Measurements from ENCODE around the gene LMNA. TPM values are rescaled to one million over a fixed set of nuclear protein-coding genes. Genes with fewer than 3 reads are reported as not detected.

Gene LMNA
- total RNA-seq, 1 experiment from 2014 or later: 2,065 TPM

- DNase-seq (ENCODE audit: low spot score): no peak
These were observed 24.0 kb downstream of the LMNA start for GRCh38 chr1:156138458-156138867.

DNA sequence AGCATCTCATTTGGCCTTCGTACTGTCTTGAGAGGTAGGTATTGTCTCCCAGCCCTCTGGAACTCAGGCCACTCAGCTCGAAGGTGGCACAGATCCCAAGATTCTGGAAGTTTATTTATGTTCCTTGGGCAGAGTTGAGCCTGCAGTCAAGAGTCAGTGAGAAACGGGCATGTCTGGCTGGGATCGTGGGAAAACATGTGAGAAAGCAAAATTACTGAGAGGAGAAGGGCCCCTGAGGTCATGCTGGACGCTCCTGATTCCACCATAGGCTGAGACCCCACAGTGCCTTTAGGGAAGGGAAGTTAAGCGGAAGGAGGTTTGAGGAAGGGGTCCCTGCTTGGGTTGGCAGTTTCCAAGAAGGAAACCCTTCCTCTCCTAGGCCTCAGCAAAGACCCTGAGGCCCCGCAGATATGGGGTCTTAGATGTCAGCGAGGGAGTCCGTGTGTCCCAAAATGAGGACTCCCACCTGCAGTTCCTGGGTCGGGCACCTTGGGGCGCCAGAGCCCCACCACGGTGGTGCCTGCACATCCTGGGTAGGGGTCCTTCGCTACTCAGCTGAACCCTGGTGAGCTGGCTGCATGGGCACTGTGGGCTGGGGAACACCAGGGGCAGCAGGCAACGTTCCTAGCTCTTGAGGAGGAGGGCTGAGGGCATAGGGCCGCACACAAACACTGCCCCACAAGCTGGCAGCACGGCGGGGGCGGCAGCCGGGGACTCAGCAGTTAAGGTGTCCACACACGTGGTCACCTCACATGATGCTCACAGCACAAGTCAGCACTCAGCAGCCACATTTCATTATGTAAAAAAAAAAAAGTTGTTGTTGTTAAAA, 26.6 kb downstream of the LMNA start:
- DNase-seq (ENCODE audit: low spot score): peak; percentile 57

- peak; percentile 87 for DNase-seq (ENCODE audit: low spot score)
These were observed 29.4 kb downstream of the LMNA start for GRCh38 chr1:156143765-156144489.

GRCh38 chr1:156144742-156145141, 30.2 kb downstream of the LMNA start:
- DNase-seq (ENCODE audit: low spot score): no peak

- DNase-seq (ENCODE audit: low spot score): no peak
These were observed 31.1 kb downstream of the LMNA start for GRCh38 chr1:156145650-156146019.

GRCh38 chr1:156146020-156146768, 31.7 kb downstream of the LMNA start:
- DNase-seq (ENCODE audit: low spot score): peak; percentile 99

DNA sequence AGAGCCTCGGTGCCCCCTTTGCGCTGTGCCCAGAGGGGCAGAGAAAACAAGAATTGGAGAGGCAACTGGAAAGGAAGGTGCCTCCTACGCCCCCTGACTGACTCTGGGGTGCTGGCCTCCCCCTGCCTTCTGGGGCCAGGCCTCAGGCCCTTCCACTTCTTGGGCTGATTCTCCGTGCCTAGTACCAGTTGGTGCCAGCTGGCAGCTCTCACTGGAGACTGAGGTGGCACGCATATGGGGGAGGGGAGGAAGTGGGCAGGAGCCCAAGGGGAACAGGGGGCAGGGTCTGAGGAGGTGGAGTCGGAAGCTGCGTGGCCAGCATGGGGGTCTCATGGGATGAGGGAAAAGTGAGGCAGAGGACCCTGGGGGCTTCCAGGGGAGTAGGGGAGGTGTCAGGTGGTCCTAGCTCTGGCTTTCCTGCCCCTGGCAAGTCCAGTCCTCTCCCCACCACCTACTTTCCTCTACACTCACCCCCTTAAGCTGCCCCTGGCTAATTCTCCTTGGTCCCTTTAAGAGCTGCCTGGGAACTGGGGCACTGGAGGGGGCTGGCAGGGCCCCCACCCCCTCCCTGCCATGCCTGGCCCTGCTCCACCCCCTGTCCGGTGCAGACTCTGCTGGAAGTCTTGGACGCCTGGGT, 32.4 kb downstream of the LMNA start:
- no peak for DNase-seq (ENCODE audit: low spot score)

DNA sequence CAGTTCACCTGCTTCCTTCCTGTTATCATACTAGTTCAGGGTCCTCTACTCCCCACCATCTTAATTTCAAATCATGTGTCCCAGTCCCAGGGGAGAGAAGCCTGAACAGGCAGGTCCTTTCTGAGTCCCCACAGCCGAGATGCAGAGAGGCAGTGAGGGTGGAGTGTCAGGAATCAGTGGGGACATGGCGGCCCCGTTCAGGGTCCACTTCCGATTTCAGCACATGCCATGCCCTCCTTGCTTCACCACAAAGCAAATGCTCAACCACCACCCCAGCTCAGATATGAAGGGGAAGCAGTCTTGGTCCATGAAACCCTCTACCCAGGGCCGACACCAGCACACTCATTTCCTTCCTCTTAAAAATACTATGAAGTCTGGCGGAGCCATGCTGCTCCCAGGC, 33.7 kb downstream of the LMNA start:
- DNase-seq (ENCODE audit: low spot score): no peak

- no peak for DNase-seq (ENCODE audit: low spot score)
These were observed 35.1 kb downstream of the LMNA start for GRCh38 chr1:156149374-156150332.

GRCh38 chr1:156150333-156151011, 36.0 kb downstream of the LMNA start:
- no peak for DNase-seq (ENCODE audit: low spot score)

GRCh38 chr1:156151093-156151688, 36.7 kb downstream of the LMNA start:
- DNase-seq (ENCODE audit: low spot score): no peak

GRCh38 chr1:156152628-156153027, 38.1 kb downstream of the LMNA start:
- DNase-seq (ENCODE audit: low spot score): peak; percentile 71

DNA sequence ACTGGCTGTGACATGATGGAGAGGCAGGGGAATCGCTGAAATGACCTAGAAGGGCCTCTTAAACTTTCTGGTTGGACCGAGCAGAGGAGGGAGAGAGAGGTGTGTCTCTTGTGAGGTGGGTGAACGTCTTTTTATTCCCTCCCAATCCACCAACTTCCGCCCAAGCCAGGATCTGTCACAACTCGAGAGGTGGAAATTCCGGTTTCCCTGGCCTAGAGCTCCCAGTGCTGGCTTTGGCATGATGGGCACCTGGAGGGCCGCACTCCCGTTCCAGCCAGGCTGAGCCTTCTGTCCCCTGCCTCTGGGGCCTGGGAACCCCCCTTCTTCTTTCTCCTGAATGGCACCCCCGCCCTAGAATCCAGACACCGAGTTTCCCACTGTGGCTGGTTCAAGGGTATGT, 38.9 kb downstream of the LMNA start, which contains the start of gene SEMA4A:
Gene SEMA4A, plus strand, starts transcription at position 224 of the 400 bp plus-strand sequence. CDS start 994 bp downstream, outside the sequence.
- no peak for DNase-seq (ENCODE audit: low spot score)

DNA sequence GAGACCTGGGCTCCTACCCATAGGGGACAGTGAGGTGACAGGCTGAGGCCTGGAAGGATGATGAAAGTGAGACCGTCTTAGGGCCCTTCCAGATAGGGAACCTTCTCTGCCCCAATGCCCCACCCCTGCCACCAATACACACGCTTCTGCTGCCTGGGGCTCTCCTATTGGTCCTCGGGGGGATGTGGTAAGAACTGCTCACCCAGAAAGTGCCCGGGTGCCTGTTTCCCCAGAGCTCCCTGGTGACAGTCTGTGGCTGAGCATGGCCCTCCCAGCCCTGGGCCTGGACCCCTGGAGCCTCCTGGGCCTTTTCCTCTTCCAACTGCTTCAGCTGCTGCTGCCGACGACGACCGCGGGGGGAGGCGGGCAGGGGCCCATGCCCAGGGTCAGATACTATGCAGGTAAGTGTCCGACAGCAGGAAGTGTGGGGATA, 39.8 kb downstream of the LMNA start:
- no peak for DNase-seq (ENCODE audit: low spot score)

DNA sequence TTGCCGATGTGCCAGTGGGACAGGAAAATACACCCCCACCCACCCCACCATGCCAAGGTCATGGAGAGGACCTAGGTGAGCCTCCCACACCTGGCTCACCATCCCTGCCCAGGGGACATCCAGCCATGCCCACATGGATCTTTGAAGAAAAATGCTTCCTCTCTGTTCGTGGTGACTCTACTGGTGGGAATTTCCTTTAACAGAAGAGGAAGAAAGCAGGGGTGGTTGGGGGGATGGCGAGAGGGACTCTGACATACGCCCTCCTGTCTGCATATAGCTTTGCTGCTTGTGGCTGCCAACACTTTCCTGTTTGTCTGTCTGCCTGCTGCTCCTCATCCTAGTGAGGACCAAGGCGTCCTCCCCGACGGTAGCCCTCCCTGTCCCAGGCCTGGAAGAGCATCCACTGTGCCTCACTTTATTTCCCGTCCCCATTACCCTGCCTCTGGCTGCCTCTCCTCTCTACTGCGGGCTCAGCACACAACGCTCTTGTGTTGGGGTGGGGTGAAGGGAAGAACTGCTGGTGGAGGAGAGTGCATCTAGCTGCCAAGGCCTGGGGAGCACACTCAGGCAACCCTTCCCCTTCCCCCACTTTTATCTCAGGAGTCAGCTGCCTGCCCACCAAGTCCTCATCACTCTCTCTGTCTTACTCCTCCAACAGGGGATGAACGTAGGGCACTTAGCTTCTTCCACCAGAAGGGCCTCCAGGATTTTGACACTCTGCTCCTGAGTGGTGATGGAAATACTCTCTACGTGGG, 41.4 kb downstream of the LMNA start:
- DNase-seq (ENCODE audit: low spot score): no peak

DNA sequence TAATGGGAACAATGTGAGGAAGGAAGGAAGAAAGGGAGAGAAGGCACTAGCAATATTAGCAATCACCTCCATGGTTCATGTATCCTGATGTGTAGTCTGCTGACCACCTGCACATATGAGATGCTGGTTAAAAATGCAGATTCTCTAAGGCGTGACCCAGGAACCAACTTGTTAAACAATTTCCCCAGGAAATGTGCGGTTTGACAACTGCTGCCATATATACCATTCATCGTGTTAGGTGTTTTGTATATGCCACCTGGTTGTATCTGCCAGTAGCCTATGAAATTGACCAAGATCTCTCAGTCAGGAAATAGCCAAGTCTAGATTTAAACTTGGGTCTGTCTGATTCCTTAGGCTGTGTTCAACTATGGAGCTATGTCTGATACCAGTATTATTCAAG, 43.0 kb downstream of the LMNA start:
- DNase-seq (ENCODE audit: low spot score): no peak

DNA sequence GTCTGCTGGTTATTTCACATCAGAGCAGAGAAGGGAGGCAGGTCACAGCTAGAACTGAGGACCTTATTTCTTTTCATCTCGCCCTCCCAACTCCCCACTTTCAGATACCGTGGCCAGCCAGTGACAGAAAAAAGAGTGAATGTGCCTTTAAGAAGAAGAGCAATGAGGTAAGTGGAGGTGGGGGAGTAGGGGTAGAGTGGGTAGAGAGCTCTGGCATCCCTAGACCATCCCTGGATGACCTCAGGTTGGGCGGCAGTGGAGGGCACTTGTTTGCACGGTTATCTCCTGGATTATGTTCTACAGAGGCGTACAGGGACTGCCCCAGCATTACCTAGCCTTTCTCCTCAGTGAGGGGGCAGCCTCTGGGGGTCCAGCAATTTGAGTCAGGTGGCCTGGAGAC, 43.5 kb downstream of the LMNA start:
- DNase-seq (ENCODE audit: low spot score): no peak

DNA sequence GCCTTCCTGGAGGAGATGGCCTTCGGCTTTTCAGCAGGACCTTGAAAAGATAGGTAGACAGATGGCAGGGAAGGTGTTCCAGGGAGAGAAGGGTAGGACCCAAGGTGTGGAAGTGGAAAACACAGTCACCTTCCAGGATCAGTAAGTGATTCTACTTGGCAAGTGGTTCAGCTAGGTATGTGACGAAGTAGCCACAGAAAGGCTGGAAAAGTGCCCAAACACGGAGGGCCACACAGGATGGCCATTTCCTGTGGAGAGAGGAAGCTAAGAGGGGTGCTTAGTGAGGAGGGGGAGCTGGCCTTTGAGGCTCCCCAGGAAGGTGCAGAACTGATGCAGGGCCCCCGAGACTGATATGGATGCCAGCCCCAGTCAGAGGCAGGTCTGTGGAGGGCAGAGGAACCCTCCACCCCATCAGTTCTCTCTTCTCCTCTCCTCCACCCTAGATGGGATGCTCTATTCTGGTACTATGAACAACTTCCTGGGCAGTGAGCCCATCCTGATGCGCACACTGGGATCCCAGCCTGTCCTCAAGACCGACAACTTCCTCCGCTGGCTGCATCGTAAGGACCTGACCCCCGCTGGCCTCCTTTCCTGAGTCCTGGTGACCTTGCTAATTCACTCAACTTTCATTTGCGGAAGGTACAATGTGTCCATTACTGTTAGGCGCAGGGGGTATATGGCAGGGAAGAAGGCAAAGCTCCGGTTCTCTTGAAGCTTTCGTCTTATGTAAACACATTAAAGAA, 45.7 kb downstream of the LMNA start:
- DNase-seq (ENCODE audit: low spot score): no peak
